ENCODE data around the gene GAR1.
A peak's percentile ranks its signal among the peaks of the same experiment; 100 is the strongest.
"Not testable (repeated sequence)": the region's sequence is repeated elsewhere in the genome, so short reads cannot be mapped to it uniquely, and the experiment has no call there.

The GAR1 gene
- total RNA-seq = 4.4 to 5.2 reads per million in 2 donors

GRCh38 chr4:109815151-109816081 is at the start of gene GAR1:
Gene GAR1 (plus strand): TSS chr4:109815762. CDS start chr4:109816165, 403 bp downstream.
- DNase-seq = peak; percentile 44

GRCh38 chr4:109782092-109782491 is 33.5 kb upstream of the GAR1 start:
- DNase-seq = not testable (repeated sequence)

GRCh38 chr4:109786846-109787245 is 28.7 kb upstream of the GAR1 start:
- DNase-seq = no peak

GRCh38 chr4:109787807-109788206 is 27.8 kb upstream of the GAR1 start:
- no peak for DNase-seq

GRCh38 chr4:109795059-109795458 is 20.5 kb upstream of the GAR1 start:
- no peak for DNase-seq

- no peak for DNase-seq
Measured at GRCh38 chr4:109798866-109799265, 16.7 kb upstream of the GAR1 start.

GRCh38 chr4:109801099-109801789 is 14.3 kb upstream of the GAR1 start:
- no peak for DNase-seq

GRCh38 chr4:109801895-109802319 is 13.7 kb upstream of the GAR1 start, which contains the start of gene CFI:
Gene CFI (minus strand): TSS chr4:109801999. CDS start chr4:109801971, 28 bp downstream.
- no peak for DNase-seq

GRCh38 chr4:109803924-109804571 is 11.5 kb upstream of the GAR1 start:
- DNase-seq = no peak

GRCh38 chr4:109809655-109810054 is 5.9 kb upstream of the GAR1 start:
- DNase-seq = no peak

GRCh38 chr4:109810552-109811387 is 4.8 kb upstream of the GAR1 start:
- no peak for DNase-seq

- no peak for DNase-seq
Measured at GRCh38 chr4:109811707-109812106, 3.9 kb upstream of the GAR1 start.

- DNase-seq = peak; percentile 46
Measured at GRCh38 chr4:109816082-109816442, 500 bp downstream of the GAR1 start.

GRCh38 chr4:109816894-109817293 is 1.3 kb downstream of the GAR1 start:
- no peak for DNase-seq

GRCh38 chr4:109818268-109818667 is 2.7 kb downstream of the GAR1 start:
- DNase-seq = no peak

GRCh38 chr4:109820563-109820962 is 5.0 kb downstream of the GAR1 start:
- no peak for DNase-seq

GRCh38 chr4:109821185-109821584 is 5.6 kb downstream of the GAR1 start:
- DNase-seq = no peak

GRCh38 chr4:109826719-109827118 is 11.2 kb downstream of the GAR1 start:
- no peak for DNase-seq

- DNase-seq = no peak
Measured at GRCh38 chr4:109827672-109828071, 12.1 kb downstream of the GAR1 start, which contains the start of gene RRH. Gene RRH (plus strand): TSS chr4:109827972. CDS start chr4:109828028, 56 bp downstream.

GRCh38 chr4:109833756-109834155 is 18.2 kb downstream of the GAR1 start:
- no peak for DNase-seq

- DNase-seq = no peak
Measured at GRCh38 chr4:109836985-109837384, 21.4 kb downstream of the GAR1 start.

All from activated gamma-delta T cell (primary cell).